GM12874 (cell line): ENCODE measurements around the gene MIER1.

Source experiments
- TF ChIP-seq, protein P1 (sequence below): IDR thresholded peaks from 2 replicates; pipeline ENCODE4 v1.5.1; 2011; ENCODE audit warnings: low read depth, mild to moderate bottlenecking, control low read depth, low read length, moderate library complexity; ENCODE audit not compliant: insufficient read depth

The MIER1 gene

DNA sequence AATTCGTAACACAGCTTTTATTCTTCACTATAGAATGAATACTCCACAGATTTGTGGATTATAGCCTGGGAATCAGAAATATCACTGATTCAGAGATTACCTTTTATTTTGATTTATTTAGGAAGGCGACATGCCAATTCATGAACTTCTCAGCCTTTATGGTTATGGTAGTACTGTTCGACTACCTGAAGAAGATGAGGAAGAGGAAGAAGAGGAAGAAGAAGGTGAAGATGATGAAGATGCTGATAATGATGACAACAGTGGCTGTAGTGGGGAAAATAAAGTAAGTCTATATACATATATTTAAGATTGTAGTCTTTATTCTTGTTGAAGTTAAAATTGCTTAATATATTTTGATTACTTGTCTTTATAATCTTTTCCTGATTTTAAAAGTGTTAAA is 33.1 kb downstream of the MIER1 start:
- TF ChIP-seq, protein P1, sequence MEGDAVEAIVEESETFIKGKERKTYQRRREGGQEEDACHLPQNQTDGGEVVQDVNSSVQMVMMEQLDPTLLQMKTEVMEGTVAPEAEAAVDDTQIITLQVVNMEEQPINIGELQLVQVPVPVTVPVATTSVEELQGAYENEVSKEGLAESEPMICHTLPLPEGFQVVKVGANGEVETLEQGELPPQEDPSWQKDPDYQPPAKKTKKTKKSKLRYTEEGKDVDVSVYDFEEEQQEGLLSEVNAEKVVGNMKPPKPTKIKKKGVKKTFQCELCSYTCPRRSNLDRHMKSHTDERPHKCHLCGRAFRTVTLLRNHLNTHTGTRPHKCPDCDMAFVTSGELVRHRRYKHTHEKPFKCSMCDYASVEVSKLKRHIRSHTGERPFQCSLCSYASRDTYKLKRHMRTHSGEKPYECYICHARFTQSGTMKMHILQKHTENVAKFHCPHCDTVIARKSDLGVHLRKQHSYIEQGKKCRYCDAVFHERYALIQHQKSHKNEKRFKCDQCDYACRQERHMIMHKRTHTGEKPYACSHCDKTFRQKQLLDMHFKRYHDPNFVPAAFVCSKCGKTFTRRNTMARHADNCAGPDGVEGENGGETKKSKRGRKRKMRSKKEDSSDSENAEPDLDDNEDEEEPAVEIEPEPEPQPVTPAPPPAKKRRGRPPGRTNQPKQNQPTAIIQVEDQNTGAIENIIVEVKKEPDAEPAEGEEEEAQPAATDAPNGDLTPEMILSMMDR, result no peak

DNA sequence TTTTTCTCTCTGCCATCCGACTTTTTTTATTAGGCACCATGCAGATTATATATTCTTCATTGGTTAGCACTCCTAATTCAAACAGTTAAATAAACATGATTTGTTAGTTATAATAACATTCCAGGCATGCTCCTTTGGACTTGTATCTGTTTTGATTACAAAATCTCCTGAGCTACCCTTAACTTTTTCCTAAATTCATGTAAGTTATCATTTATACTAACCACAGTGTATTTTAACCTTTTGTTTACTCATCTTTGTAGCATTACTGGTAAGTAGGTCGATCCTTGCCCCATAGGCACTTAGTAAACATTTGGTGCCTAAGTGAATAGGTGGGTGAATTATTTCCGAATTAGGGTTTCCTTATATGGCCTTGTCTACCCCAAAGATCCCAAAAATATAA is 43.8 kb downstream of the MIER1 start:
- TF ChIP-seq, protein P1, result no peak

DNA sequence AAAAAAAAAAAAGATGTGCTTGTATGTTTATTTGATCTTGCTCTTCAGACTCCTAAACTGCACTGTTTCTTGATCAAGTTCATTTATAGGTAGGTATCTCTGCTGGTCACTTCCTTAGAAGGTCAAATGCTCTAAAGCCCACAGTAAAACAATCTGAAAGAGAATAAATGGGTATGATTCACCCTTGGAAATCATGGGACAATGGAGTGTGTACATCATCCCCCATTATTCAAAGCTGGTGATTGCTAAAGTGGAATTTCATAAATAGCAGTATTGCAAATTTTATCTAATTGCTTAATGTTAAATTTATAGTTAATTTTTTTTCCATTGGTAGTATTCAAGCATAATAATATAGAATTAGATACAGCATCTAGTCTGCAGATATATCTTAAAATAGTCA is 53.4 kb downstream of the MIER1 start:
- TF ChIP-seq, protein P1, result no peak

DNA sequence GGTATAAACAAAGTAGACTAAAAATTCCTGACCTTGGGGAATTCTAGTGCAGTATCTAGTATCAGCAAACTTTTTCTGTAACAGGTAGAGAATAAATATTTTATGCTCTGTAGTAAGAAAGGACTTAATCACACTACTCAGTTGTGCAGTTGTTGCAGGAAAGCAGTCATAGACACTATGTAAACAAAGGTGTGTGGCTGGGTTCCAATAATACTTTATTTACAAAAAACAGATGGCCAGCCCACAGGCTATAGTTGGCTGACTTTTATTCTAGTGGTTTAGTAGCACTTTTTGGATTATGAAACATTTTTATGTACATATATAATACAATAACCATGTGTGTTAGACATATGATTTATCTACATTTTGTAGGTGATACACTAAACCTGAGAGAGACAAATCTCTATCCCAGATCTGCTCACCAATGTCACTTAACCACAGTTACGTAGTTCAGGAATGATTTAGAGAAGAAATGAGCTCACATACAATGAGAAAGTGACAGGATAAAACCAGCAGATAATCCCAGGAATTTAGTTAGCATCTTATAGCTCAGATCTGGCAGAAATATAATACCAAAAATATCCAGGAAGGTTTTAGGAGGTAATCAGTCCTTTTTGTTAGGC is 56.1 kb downstream of the MIER1 start:
- TF ChIP-seq, protein P1, result no peak

DNA sequence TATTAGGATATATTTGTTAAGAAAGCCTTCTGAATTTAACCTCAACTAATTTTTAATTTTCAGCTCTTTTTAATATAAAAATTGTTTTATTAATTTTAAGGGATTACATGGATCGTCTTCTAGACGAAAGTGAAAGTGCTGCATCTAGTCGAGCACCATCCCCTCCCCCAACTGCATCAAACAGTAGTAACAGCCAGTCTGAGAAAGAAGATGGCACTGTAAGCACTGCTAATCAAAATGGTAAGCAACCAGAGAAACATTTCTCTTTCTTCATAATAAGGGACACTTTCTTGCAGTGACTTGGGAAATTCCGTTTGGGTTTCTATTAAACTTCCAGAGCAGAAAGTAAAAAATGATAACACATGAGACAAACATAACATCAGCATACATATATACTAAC is 56.9 kb downstream of the MIER1 start:
- TF ChIP-seq, protein P1, result no peak

DNA sequence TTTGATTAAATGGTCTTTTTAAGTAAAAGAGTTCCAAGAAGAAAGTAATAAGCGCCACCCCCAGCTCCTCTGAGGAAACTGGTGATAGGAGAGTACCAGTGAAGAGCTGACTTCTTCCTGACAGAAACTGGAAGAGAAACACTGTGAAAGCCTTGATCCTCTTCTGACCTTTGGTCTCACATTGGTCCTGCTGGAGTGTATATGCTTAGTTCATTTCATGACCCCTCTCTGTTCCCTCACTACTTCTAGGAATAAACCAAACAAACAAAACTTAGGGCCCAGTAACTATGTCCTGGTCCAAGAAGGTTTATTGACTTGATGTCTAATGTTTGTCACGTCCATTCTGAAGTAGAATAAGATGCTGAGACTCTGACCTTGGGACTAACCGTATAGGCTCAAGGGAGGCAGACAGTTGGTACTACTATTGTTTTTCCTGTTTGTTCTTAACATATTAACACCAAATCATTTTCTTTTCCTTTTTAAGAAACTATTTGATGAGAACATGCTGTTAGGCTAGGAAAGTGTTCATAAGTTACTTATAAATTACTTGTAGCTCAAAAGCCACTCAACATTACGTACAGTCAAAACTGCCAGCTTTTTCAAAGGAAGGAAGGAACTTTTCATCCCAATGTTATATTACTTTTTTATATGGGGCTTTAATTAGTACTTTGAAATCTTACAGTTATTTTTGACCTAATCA is 57.9 kb downstream of the MIER1 start:
- TF ChIP-seq, protein P1, result no peak

DNA sequence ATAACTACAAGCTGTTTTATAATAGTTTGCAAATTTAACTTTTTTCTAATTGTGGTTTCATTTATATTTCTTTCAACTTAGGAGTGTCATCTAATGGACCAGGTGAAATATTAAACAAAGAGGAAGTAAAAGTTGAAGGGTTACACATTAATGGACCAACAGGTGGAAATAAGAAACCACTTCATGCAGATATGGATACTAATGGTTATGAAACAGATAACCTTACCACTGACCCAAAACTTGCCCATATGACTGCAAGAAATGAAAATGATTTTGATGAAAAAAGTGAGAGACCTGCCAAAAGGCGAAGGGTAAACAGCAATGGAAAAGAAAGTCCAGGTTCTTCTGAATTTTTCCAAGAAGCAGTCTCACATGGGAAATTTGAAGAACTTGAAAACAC is 59.7 kb downstream of the MIER1 start:
- TF ChIP-seq, protein P1, result no peak
